ENCODE data around the gene PTPRK. TPM values are rescaled to one million over a fixed set of nuclear protein-coding genes. Genes with fewer than 3 reads are reported as not detected.
"Not testable (repeated sequence)": the region's sequence is repeated elsewhere in the genome, so short reads cannot be mapped to it uniquely, and the experiment has no call there.

PTPRK gene
- total RNA-seq, 2 donors from 2014 or later, result 3.2 to 5.1 TPM

DNA sequence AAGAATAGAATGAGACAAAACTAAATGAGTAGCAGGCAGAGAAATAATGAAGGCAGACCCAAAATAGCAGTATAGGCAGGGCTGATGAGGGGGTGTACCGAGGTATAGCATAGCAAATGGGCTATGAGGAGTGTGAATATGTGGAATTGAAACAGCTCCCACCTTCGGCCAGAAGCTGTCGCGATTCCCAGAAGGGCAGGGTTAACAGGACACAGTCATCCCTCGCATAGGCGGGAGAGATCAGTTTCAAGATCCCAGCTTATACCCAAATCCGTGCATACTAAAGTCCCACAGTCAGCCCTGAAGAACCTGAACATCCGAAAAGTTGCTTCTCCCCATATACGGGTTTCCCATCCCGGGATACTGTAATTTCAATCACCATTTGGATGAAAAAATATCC is 82.7 kb downstream of the PTPRK start:
- H3K27ac Mint-ChIP-seq, result no peak overlapping the region
- peaks cover 4 to 5% of the 10 kb centered on the region in 2 donors for H3K9me3 Mint-ChIP-seq
- ATAC-seq, result no peak
- no peaks in the 10 kb centered on the region for H3K36me3 Mint-ChIP-seq
- no peak for DNase-seq (ENCODE audit: low spot score in 2 of 2)

DNA sequence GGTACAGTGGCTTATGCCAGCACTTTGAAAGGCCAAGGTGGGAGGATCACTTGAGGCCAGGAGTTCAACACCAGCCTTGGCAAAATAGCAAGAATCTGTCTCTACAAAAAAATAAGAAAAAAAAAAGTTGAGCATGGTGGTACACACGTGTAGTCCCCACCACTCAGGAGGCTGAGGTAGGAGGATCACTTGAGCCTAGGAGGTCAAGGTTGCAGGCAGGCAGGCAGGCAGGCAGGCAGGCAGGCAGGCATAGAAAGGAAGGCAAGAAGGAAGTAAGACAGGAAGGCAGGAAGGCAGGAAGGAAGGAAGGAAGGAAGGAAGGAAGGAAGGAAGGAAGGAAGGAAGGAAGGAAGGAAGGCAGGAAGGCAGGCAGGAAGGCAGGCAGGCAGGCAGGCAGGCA is 85.6 kb downstream of the PTPRK start:
- H3K9me3 Mint-ChIP-seq; DNase-seq (ENCODE audit: low spot score in 2 of 2); H3K36me3 Mint-ChIP-seq; ATAC-seq: not testable (repeated sequence)
- H3K27ac Mint-ChIP-seq, result peak overlapping the region in 1 of 2 donors; percentile 79

DNA sequence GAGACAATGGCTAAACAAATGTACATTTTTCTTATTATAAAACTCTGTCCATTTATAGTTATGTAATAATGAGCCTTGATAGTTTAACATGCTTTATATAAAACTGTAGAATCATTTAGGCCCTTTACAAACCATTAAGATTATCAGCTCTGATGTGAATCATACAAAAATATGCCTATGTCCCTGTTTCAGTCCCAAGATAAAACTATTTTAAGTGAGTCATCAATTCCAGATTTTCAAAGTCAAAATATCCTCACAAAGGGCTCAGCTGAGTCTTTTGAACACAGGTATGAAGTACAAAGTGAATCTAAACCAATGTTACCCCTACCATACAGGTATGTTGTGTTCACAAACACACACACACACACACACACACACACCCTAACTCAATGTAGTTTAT is 88.0 kb downstream of the PTPRK start:
- DNase-seq (ENCODE audit: low spot score in 2 of 2) (no peak), ATAC-seq (no peak)
- Mint-ChIP-seq H3K27ac (no peak overlapping the region), H3K36me3 (no peaks in the 10 kb centered on the region), H3K9me3 (peaks cover 4 to 5% of the 10 kb centered on the region in 2 donors)

DNA sequence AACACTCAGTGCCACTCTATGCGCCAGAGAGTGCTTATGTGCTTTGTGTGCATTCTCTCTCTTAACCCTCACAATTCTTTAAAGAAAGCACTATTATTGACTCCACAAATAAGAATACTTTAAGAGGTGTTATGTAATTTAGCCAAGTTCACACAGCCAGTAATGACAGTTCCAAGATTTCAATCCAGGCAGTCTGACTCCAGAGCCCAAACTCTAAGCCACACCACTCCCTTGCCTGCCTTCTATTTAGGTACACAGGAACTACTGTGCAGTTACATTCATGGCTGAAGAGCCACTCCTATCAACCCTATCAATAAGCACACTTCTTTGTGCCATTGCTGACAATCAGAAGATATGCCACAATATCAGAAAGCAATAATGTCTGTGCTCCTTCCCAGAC is 93.3 kb downstream of the PTPRK start:
- Mint-ChIP-seq H3K27ac (no peak overlapping the region), H3K36me3 (no peaks in the 10 kb centered on the region), H3K9me3 (no peaks in the 10 kb centered on the region)
- DNase-seq (ENCODE audit: low spot score in 2 of 2), result no peak
- no peak for ATAC-seq

DNA sequence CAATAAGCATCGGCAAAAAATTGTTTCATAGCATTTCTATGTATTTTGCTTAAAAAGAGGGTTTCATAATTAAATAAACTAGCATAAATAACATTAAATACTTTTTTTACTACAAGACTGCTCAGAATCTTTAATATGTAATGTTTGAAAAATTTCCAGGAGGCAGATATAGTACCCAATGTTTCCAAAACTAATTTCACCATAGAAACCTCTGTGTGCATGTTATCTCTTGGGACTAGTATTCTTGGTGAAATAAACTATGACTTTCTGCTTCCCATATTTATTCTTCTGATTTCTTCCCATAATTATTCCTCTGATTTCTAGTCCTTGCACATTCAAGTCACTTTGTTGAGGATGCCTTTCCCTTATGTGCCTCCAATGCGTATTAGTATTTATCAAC is 94.5 kb downstream of the PTPRK start:
- Mint-ChIP-seq H3K36me3 (no peaks in the 10 kb centered on the region), H3K27ac (no peak overlapping the region), H3K9me3 (no peaks in the 10 kb centered on the region)
- no peak for DNase-seq (ENCODE audit: low spot score in 2 of 2)
- ATAC-seq, result no peak

DNA sequence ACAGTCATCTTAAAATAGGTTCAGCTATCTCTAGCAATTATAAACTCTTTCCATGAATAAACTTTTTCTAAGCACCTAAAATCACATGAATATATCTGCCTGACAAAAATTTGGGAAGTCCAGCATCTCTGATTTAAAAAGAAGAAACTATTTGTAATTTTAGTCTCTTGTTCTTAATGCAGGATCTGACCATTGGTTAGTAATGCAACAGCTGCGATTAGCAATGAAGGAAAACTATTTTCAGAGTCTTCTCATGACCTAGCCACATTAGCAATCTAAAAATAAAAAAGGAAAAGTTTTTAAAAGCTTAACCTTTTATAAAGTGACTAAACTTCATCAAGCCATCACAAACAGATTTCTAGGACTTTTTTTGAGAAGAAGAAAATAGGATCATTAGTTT is 97.5 kb downstream of the PTPRK start:
- ATAC-seq (no peak), DNase-seq (ENCODE audit: low spot score in 2 of 2) (no peak)
- no peaks in the 10 kb centered on the region for H3K36me3 Mint-ChIP-seq
- no peak overlapping the region for H3K27ac Mint-ChIP-seq
- H3K9me3 Mint-ChIP-seq, result peaks cover 5 to 6% of the 10 kb centered on the region in 2 donors

DNA sequence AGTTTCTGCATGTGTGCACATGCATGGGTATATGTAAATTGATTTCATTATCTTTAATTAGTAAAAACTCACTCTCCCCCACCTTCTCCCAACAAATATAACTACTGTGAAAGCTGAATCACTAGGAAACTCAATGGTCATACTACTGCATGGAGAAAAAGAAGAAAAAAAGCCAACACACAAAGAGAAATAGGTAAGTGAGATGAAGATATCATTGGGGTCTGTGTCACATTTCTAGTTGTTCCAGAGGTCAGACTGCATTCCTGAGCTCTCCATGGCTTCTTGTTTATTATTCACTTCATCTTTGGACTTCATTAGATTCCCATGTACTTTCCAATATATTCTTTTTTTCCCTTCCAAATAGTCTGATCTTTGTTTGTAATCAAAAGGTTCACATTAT is 98.2 kb downstream of the PTPRK start:
- peaks cover 5 to 6% of the 10 kb centered on the region in 2 donors for H3K9me3 Mint-ChIP-seq
- no peaks in the 10 kb centered on the region for H3K36me3 Mint-ChIP-seq
- no peak overlapping the region for H3K27ac Mint-ChIP-seq
- ATAC-seq, result no peak
- DNase-seq (ENCODE audit: low spot score in 2 of 2), result no peak

DNA sequence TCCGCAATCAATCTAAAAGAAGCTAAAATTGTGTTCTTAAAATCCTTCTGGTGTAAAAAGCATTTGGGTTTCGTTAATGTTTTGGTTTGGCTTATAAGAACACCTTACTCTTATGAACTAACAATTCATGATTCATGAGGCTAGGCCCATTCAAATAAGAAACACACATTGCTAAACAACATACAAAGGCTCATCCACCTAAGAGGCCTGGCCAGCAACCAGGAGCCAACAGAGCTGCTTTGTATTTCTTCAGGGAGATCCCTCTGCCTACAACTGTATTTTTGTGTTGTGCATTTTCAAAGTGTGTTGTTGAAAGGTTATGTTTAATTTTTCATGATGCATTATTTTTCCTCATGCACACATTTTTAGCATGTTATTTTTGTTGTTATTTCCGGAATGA is 98.6 kb downstream of the PTPRK start:
- ATAC-seq (no peak), DNase-seq (ENCODE audit: low spot score in 2 of 2) (no peak)
- Mint-ChIP-seq H3K36me3 (no peaks in the 10 kb centered on the region), H3K9me3 (peaks cover 5 to 6% of the 10 kb centered on the region in 2 donors), H3K27ac (no peak overlapping the region)

DNA sequence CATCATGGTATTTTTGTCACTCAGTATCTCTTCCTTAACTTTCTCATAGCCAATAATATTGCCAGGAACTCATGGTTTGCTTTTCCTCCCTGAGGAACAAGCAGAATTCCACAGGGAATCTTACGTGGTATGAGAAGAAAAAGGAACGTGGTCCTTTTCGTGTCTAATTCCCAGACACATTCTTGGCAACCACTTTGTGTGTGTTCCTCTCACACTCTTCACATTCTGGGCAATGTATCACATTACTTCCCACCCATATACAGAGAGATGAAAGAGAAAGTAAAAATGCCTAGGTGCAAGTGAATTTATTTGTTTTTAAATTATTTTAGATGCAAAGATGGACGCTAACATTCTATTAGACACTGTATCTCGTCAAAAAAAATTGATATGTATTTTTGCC is 102.7 kb downstream of the PTPRK start:
- Mint-ChIP-seq H3K36me3 (no peaks in the 10 kb centered on the region), H3K27ac (no peak overlapping the region), H3K9me3 (peaks cover 5 to 6% of the 10 kb centered on the region in 2 donors)
- ATAC-seq, result no peak
- no peak for DNase-seq (ENCODE audit: low spot score in 2 of 2)

DNA sequence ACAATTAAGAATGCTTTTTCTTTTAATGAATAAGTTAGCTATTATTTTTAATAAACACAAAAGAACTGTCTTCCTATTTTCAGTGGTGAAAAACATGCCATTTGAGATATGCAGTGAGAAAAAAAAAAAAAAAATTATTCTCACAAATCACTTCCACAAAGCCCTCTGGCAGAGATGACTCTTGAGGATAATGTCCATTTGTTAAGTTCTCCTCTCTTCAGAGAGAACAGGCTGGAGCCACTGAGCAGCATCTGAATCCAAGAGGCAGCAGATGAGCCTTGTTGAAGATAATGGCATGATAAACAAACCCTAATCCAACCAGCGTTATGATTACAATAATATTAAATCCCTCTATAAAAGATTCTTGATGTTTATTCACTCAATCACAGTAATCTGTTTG is 105.0 kb downstream of the PTPRK start:
- no peaks in the 10 kb centered on the region for H3K36me3 Mint-ChIP-seq
- no peak for ATAC-seq
- no peak for DNase-seq (ENCODE audit: low spot score in 2 of 2)
- H3K9me3 Mint-ChIP-seq, result peaks cover 5 to 6% of the 10 kb centered on the region in 2 donors
- H3K27ac Mint-ChIP-seq, result no peak overlapping the region

DNA sequence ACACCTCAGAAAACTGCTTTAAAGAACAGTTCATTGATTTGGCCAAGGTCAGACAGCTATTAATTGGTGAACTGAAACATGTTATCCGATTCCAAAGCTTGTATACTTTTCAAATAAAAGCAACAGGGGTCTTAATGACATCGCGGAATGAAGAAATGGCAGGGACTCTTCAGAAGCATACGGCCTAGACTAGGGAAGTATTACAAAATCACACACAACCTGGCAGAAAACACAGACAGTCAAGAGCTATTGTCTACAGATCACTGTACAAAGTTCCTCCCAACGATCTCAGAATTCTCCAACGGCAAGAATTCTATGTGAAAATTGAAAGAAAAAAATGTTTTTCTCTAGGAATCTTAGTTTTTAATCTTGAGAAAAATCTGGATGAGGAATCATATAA is 105.5 kb downstream of the PTPRK start:
- Mint-ChIP-seq H3K27ac (no peak overlapping the region), H3K36me3 (no peaks in the 10 kb centered on the region), H3K9me3 (peaks cover 5 to 6% of the 10 kb centered on the region in 2 donors)
- ATAC-seq (no peak), DNase-seq (ENCODE audit: low spot score in 2 of 2) (no peak)

DNA sequence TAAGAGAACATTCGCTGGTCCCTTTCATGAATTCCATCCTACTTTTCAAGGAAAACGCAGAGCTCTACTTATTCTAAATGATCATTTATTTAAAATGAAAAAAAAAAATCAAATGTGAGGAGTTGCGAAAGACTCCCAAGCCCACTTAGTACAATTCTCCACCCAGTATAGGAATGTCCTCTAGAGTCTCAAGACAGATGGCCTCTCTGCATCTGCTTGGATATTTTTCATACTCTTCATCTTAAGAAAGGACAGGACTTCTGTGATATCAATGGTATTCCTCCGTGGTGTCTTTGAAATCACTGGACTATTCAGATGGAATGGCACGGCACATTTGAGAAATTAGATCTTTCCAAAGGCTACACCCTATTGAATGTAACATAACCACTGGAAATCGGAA is 107.1 kb downstream of the PTPRK start:
- Mint-ChIP-seq H3K9me3 (no peaks in the 10 kb centered on the region), H3K36me3 (no peaks in the 10 kb centered on the region), H3K27ac (no peak overlapping the region)
- ATAC-seq (no peak), DNase-seq (ENCODE audit: low spot score in 2 of 2) (no peak)

DNA sequence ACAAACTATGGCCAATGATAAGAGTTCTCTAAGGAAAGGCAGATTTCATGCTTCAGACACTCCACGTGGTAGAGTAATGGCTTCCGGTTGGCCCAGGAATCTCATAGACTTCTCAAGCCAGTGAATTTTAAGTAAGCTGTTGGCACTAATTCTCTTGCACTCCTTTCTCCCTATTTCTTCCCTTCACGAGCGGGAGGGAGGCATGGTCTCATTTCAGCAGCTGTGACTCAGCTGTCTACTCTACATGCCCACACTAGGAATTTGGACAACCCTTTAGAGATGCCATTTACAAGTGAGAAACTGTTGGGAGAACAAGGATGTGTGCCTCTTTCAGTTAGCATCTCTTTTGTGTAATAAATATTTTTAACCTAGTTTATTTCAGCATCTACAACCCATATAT is 107.7 kb downstream of the PTPRK start:
- Mint-ChIP-seq H3K36me3 (no peaks in the 10 kb centered on the region), H3K27ac (no peak overlapping the region), H3K9me3 (no peaks in the 10 kb centered on the region)
- ATAC-seq (no peak), DNase-seq (ENCODE audit: low spot score in 2 of 2) (no peak)

DNA sequence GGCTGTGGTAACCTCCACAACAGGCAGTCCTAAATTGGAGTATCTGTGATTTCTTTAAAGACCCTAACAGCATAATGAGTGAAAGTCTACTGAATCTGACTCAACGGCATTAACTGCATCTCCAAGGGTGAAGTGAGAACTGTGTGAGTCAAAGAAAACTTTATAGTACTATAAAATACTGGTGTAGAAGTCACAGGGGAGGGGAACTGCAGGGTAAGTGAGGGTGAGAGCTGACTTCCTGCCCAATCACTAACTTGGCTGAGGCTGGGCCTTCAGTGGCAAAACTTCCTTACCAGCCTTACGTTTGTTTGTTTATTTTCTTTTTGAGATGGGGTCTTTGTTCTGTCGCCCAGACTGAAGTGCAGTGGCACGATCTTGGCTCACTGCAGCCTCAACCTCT is 109.8 kb downstream of the PTPRK start:
- Mint-ChIP-seq H3K36me3 (no peaks in the 10 kb centered on the region), H3K9me3 (no peaks in the 10 kb centered on the region), H3K27ac (no peak overlapping the region)
- DNase-seq (ENCODE audit: low spot score in 2 of 2) (no peak), ATAC-seq (no peak)

DNA sequence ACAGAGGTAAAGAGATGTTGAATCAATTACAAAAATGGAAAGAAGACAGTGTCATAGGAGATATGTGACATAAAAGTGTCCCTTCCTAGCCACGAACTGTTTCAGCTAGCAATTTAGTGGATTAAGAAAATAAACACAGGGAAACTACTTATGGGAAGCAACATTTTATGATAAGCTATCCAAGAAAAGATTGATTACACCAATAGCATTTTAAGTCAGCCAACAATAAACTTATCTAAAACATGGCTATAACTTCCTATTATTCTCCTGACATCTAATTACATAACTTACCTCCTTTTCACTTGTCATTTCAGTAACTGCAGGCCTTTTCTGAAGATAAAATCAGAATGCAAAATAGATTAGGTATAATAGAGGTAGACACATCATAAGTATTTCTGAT is 111.4 kb downstream of the PTPRK start:
- no peak for DNase-seq (ENCODE audit: low spot score in 2 of 2)
- H3K36me3 Mint-ChIP-seq, result no peaks in the 10 kb centered on the region
- H3K9me3 Mint-ChIP-seq, result no peaks in the 10 kb centered on the region
- ATAC-seq, result no peak
- H3K27ac Mint-ChIP-seq, result no peak overlapping the region

DNA sequence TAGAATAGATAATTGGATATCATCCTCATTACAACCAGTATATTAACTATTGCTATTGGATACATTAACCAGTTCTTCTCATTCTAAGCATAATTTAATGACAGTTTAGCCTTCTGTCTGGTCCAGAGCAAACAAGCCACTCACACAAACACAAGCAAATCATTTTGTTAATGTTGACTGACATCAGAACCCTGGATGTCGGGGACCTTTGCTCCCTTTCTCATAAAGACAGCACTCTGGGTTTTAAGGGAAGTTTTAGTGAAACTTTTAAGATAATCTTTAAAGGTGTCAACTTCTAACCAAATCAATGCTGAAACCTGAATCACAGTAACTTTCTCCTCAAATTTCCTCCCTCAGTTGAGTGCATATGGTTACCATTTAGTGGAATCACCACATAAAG is 113.9 kb downstream of the PTPRK start:
- ATAC-seq (no peak), DNase-seq (ENCODE audit: low spot score in 2 of 2) (no peak)
- Mint-ChIP-seq H3K9me3 (no peaks in the 10 kb centered on the region), H3K36me3 (no peaks in the 10 kb centered on the region), H3K27ac (no peak overlapping the region)

DNA sequence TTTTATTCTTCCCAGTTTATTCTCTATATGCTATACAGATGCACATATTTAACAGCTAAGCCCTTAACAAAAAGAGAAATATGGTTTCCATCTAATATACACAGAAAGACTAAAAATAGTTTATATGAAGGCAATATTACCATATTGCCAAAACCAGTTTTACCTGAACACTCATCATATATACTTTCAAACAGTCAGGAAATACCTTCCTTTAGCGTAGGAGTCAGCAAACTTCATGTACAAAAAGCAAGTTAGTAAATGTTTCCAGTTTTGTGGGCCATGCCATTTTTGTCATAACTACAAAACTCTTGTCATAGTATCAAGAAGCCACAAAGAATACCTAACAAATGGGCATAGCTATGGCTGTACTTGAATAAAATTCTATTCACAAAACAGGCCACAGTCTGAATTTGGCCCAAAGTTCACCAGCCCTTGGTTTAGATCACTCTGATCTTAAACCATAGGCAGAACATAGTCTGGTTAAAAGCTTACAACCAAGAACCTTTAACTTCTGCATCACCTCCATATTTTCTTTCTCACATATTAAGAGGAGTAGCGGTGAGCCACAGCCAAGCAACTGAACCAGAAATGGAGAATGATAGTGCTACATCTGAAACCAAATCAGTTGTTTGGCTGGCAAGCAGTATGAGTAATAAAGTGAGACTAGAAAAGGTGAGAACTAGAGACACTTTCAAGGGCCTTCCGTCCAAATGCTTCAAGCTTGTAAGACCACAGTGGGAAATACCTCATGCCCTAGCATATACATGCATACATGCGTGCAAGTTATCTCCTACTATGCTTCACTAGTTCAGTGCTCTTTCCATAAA is 116.6 kb downstream of the PTPRK start:
- ATAC-seq (peak; percentile 28 to 73), DNase-seq (ENCODE audit: low spot score in 2 of 2) (no peak)
- H3K27ac Mint-ChIP-seq, result no peak overlapping the region
- H3K36me3 Mint-ChIP-seq, result no peaks in the 10 kb centered on the region
- no peaks in the 10 kb centered on the region for H3K9me3 Mint-ChIP-seq

DNA sequence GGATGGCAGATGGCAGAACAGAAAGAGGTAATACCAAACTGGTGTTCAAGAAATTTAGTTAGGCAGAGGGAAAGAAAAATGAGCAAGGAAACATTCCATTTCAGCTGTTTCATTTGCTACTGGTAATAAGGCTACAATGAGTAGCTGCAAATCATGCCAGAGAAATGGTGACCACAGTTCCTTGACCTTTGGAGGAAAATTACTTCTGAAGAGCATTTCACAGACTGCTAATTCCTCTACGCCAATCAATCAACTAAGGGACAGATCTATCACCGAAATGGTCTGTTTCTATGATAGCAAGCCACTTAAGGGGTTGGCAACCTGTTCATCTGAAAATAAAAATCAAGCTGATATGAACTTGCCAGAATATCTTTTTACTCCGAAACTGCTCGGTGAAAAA is 119.5 kb downstream of the PTPRK start:
- no peak for ATAC-seq
- DNase-seq (ENCODE audit: low spot score in 2 of 2), result no peak
- Mint-ChIP-seq H3K9me3 (no peaks in the 10 kb centered on the region), H3K27ac (no peak overlapping the region), H3K36me3 (no peaks in the 10 kb centered on the region)

All from activated naive CD4-positive, alpha-beta T cell treated with anti-CD3 and anti-CD28 coated beads, Interleukin-2, amount 50 U/mL, for 72 hours (primary cell).